ENCODE results near the gene ROPN1L. TPM values are rescaled to one million over a fixed set of nuclear protein-coding genes. Genes with fewer than 3 reads are reported as not detected.
"Not testable (repeated sequence)": the region's sequence is repeated elsewhere in the genome, so short reads cannot be mapped to it uniquely, and the experiment has no call there.

The ROPN1L gene
- total RNA-seq, 2 experiments from 2014 or later = not detected

DNA sequence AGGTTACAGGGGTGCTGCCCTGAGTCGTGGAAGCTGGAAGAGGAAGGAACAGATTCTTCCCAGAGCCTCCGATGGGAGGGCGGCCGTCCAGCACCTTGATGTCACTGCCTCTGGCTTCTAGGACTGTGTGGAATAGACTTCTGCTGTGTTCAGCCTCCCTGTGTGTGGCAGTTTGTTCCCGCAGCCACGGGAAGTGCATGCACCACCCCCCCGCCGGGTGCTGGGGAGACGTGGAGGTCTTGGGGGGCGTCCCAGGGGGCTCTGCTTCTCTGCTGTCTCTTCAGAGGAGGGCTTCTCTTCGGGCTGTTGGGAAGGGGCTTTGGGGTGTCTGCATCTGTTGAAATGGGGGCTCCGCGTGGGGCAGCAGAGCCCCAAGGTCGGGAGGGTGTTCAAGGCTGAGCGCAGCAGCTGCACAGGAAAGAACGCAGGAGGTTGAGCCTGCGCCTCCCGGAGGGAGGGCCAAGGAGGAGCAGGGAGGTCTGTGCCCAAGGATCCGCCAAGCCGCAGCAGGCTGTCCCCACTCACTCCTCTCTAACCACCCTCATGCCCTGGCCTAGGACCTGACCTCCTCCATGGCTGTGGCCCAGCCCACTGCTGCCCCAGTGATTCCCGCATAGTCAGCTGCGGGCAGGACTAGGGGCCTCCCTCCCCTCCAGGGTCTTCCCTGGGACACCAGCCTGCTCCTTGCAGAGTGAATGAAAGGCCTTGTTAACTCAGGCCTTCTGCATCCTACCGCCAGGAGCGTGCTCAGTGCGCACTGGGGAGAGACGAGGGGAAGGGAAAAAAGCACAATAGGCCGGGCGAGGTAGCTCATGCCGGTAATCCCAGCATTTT lies 45.0 kb downstream of the ROPN1L start:
- no peaks in the 10 kb centered on the region for H3K9me3 Mint-ChIP-seq
- intact Hi-C loops (cut with micrococcal nuclease) = no loop called here
- CTCF ChIA-PET = no interaction called here

DNA sequence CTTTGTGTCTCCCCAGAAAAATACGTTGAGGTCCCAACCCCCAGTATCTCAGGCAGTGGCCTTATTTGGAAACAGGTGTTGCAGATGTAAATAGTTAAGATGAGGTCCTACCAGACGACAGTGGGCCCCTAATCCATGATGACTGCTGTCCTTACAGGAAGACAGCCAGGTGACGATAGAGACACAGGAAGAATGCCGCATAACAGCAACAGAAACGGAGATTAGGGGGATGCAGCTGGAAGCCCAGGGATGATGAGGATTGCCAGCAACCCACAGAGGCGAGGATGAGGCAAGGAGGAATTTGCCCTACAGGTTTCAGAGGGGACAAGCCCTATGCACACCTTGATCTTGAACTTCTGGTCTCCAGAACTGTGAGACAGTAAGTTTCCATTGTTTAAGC lies 46.5 kb downstream of the ROPN1L start:
- Mint-ChIP-seq H3K36me3 (no peaks in the 10 kb centered on the region), H3K4me1 (ENCODE audit: low read depth) (peaks cover 16% of the 10 kb centered on the region), H3K27ac (no peak overlapping the region), H3K4me3 (no peak overlapping the region), H3K9me3 (no peaks in the 10 kb centered on the region), H3K27me3 (no peaks in the 10 kb centered on the region)
- intact Hi-C loops (cut with micrococcal nuclease) = no loop called here
- ChIA-PET CTCF (no interaction called here), POLR2A (no interaction called here)
- DNase-seq = no peak

More for the DNA sequence above, 45.0 kb downstream of the ROPN1L start:
- no peak overlapping the region for H3K4me3 Mint-ChIP-seq
- no peak overlapping the region for H3K27ac Mint-ChIP-seq
- DNase-seq = no peak
- no peaks in the 10 kb centered on the region for H3K36me3 Mint-ChIP-seq
- H3K4me1 Mint-ChIP-seq (ENCODE audit: low read depth) = peaks cover 16% of the 10 kb centered on the region
- POLR2A ChIA-PET = interaction anchor here (0.6 kb wide), 1 partner anchor 47 kb away, joined by 3 read pairs; no protein-coding TSS in a partner anchor
- no peaks in the 10 kb centered on the region for H3K27me3 Mint-ChIP-seq

DNA sequence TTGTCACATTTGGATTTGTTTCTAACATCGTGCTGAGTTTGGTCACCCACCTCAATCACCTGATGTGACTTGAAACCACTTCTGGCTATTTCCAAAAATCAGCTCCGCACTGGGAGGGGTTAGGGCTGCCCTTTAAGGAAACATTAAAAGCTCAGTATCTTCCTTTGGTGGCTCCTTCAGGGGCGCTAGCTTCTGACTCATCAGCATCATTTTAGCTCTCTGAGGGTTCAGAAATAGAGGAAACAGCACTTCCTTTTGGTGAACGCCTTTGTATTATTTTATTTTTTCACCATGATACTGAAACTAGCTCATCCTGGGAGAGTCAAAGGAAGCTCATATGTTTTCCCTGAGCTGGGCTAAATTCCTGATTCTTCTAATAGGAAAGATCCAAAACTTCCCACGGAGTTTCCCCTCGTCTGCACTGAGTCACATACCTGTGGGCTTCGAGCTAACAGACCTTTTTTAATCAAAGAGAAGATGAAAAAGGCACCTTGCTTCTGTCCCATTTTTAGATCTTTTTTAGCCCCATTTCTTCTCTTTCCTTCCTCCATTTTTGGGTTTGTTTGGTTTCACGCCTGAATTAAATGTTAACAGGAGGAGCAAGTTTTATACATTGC lies 48.2 kb downstream of the ROPN1L start:
- CTCF ChIA-PET = interaction anchor here (1.2 to 2.0 kb wide), 2 partner anchors 36 to 138 kb away, joined by 8 to 10 read pairs; no protein-coding TSS in a partner anchor
- peaks cover 11% of the 10 kb centered on the region for H3K9me3 Mint-ChIP-seq
- no peaks in the 10 kb centered on the region for H3K27me3 Mint-ChIP-seq
- intact Hi-C loops (cut with micrococcal nuclease) = no loop called here
- H3K4me3 Mint-ChIP-seq = no peak overlapping the region
- peaks cover 2% of the 10 kb centered on the region for H3K36me3 Mint-ChIP-seq
- DNase-seq = peak; percentile 19
- H3K4me1 Mint-ChIP-seq (ENCODE audit: low read depth) = peaks cover 16% of the 10 kb centered on the region
- POLR2A ChIA-PET = interaction anchor here (1.0 kb wide), 1 partner anchor 27 kb away, joined by 4 read pairs; no protein-coding TSS in a partner anchor
- H3K27ac Mint-ChIP-seq = no peak overlapping the region

DNA sequence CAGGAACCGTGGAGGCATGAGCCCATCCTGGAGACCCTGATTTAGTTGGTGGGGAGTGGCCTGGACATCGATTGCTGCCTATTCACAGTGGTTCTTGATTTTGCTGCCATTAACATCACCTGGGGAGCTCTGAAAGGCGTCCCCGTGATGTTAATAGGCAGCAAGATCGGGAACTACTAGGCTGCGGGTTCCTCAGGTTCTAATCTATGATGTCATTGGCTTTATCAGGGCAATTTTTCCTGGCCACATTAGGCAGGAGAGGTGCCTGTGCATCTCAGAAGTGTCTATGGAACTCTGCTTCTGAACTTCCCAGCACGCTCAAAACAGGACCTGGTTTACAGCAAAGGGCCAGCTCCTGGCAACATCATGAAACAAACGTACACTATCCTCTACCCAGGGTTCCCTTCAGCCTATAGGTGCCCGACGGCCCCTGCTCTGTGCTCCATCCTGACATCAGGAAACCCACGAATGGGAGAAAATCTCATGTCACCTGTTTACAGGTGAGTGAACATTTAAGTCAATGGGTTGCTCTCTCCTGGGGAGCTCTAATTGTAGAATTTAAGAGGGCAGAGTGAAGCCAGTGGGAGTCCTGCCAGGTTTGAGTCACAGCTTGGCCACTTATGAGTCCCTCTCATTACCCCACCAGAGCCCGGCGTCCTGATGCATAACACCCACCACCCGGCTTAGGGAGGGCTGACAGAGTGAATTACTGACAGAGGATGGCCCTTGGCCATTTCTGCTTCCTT lies 49.4 kb downstream of the ROPN1L start:
- intact Hi-C loops (cut with micrococcal nuclease) = no loop called here
- ChIA-PET CTCF (no interaction called here), POLR2A (no interaction called here)
- Mint-ChIP-seq H3K4me1 (ENCODE audit: low read depth) (peaks cover 16% of the 10 kb centered on the region), H3K36me3 (peaks cover 2% of the 10 kb centered on the region), H3K4me3 (no peak overlapping the region), H3K9me3 (peaks cover 14% of the 10 kb centered on the region), H3K27me3 (no peaks in the 10 kb centered on the region), H3K27ac (no peak overlapping the region)
- DNase-seq = no peak

DNA sequence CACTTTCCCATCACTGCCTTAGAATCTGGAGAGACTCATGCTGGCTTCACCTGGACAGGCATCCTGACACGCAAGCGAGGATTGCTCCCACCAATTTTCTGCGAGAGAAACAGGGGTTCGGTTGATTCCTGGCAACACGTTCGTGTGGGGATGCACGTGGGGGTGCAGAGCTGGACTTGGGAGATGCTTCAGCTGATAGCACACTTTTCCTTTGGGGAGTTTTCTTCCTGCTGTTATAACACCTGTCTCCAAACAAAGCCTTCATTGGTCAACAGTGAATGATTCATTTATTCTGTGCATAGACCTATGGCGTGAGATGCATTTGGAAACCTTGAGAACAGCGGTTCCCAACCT lies 50.0 kb downstream of the ROPN1L start:
- H3K36me3 Mint-ChIP-seq = peaks cover 2% of the 10 kb centered on the region
- DNase-seq = no peak
- POLR2A ChIA-PET = no interaction called here
- CTCF ChIA-PET = no interaction called here
- H3K27me3 Mint-ChIP-seq = no peaks in the 10 kb centered on the region
- H3K4me3 Mint-ChIP-seq = no peak overlapping the region
- intact Hi-C loops (cut with micrococcal nuclease) = no loop called here
- H3K9me3 Mint-ChIP-seq = peaks cover 14% of the 10 kb centered on the region
- H3K27ac Mint-ChIP-seq = no peak overlapping the region
- peaks cover 16% of the 10 kb centered on the region for H3K4me1 Mint-ChIP-seq (ENCODE audit: low read depth)

DNA sequence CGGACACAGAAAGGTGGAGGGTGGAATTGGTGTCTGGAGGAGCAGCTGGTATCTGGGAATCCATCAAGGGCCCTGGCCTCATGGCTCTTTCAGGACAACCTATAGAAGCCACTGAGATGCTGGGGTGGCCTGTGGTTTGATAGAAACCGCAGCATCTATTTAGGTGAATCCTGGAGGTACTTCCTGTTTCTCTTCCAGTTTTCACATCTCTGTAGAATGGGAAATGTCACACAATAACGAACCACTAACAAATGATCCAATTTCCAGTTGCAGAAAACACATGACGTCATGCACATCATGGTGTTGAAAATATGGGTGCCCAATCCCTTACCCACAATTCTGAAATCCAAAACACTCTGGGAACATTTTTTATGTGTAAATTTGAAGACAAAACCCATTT lies 52.2 kb downstream of the ROPN1L start:
- no peak for DNase-seq
- CTCF ChIA-PET = no interaction called here
- Mint-ChIP-seq H3K36me3 (peaks cover 2% of the 10 kb centered on the region), H3K4me3 (no peak overlapping the region), H3K27me3 (no peaks in the 10 kb centered on the region), H3K9me3 (peaks cover 14% of the 10 kb centered on the region), H3K4me1 (ENCODE audit: low read depth) (peaks cover 13% of the 10 kb centered on the region), H3K27ac (no peak overlapping the region)
- POLR2A ChIA-PET = no interaction called here
- intact Hi-C loops (cut with micrococcal nuclease) = no loop called here

DNA sequence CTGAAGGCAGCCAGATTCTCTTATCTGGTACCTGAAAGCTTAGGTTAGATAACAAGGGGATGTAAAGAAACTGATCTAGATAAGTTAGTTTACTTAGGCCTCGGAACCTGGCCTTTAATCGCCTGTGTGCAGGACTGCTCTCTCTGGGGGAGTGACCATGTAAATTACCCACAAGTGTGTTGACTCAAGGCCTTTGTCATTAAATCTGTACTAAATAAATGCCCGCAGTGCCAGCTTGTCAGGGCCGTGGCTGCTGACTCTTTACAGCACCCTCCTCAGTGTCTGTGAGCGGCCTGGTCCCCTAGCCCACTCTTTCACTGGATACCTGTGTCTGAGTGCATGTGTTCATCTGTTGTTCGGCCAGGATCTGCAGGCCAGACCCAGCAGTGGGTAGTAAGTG lies 52.8 kb downstream of the ROPN1L start:
- H3K9me3 Mint-ChIP-seq = peaks cover 14% of the 10 kb centered on the region
- H3K36me3 Mint-ChIP-seq; H3K27ac Mint-ChIP-seq; DNase-seq; intact Hi-C loops (cut with micrococcal nuclease); H3K27me3 Mint-ChIP-seq; CTCF ChIA-PET; POLR2A ChIA-PET; H3K4me3 Mint-ChIP-seq: not testable (repeated sequence)
- H3K4me1 Mint-ChIP-seq (ENCODE audit: low read depth) = peaks cover 10% of the 10 kb centered on the region

DNA sequence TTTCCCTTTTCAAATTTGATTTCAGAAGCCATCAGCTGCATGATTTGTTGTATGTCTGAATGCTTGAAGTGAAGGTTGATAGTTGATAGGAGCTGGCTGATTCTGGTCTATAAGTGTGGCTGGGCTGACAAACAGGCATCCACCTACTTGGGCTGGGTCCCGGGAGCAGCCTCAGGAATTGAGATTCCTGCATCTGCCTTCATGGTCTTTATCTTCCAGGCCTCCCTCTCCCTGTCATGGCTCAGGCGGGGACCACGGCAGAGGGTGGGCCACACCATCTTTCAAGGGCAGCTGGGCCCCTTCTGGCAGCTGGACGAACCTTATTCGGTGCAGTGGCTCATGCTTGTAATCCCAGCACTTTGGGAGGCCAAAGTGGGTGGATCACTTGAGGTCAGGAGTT lies 55.9 kb downstream of the ROPN1L start:
- H3K9me3 Mint-ChIP-seq = peaks cover 14% of the 10 kb centered on the region
- CTCF ChIA-PET = no interaction called here
- no peak for DNase-seq
- intact Hi-C loops (cut with micrococcal nuclease) = no loop called here
- no peaks in the 10 kb centered on the region for H3K27me3 Mint-ChIP-seq
- H3K4me1 Mint-ChIP-seq (ENCODE audit: low read depth) = no peaks in the 10 kb centered on the region
- peaks cover 2% of the 10 kb centered on the region for H3K36me3 Mint-ChIP-seq
- no peak overlapping the region for H3K27ac Mint-ChIP-seq
- no peak overlapping the region for H3K4me3 Mint-ChIP-seq
- POLR2A ChIA-PET = no interaction called here

DNA sequence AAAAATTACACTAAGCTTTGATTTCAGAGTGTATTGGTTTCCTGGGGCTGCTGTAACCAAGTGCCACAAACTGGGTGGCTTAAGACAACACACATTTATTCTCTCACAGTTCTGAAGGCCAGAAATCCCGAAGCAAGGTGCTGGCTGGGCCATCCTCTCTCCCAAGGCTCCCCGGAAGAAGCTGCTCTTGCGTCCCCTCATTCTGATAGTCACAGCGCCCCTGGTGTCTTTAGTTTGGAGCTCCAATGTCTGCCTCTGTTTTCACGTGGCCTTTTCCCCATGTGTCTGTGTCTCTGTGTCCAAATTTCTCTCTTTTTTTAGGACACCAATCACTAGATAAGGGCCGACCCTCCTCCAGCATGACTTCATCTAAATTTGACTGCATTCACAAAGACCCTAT lies 56.7 kb downstream of the ROPN1L start:
- Mint-ChIP-seq H3K4me3 (no peak overlapping the region), H3K36me3 (peaks cover 2% of the 10 kb centered on the region), H3K4me1 (ENCODE audit: low read depth) (no peaks in the 10 kb centered on the region), H3K9me3 (peaks cover 14% of the 10 kb centered on the region), H3K27me3 (no peaks in the 10 kb centered on the region), H3K27ac (no peak overlapping the region)
- CTCF ChIA-PET = no interaction called here
- POLR2A ChIA-PET = no interaction called here
- no peak for DNase-seq
- intact Hi-C loops (cut with micrococcal nuclease) = no loop called here

DNA sequence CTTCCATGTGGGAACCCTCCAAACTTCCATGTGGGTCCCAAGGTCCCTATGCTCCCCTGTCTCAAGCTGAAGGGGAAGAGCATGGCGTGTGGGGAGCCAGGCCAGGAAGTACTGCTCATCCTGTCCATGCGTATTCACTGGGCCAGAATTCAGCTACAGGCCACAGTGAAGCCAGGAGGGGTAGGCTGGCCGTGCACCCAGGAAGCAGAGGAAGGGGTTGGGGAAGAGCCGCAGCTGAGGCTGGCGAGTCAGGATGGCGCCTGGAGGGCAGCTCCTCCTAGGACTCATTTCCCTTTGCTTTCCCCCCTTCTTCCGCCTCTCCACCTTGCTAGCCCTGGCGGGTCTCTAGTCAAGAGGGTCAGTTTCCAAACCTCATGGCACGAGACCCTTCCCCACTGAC lies 57.4 kb downstream of the ROPN1L start:
- H3K27me3 Mint-ChIP-seq = no peaks in the 10 kb centered on the region
- ChIA-PET POLR2A (no interaction called here), CTCF (no interaction called here)
- peaks cover 11% of the 10 kb centered on the region for H3K9me3 Mint-ChIP-seq
- no peak for DNase-seq
- H3K27ac Mint-ChIP-seq = no peak overlapping the region
- H3K4me3 Mint-ChIP-seq = no peak overlapping the region
- intact Hi-C loops (cut with micrococcal nuclease) = no loop called here
- H3K4me1 Mint-ChIP-seq (ENCODE audit: low read depth) = no peaks in the 10 kb centered on the region
- peaks cover 2% of the 10 kb centered on the region for H3K36me3 Mint-ChIP-seq

DNA sequence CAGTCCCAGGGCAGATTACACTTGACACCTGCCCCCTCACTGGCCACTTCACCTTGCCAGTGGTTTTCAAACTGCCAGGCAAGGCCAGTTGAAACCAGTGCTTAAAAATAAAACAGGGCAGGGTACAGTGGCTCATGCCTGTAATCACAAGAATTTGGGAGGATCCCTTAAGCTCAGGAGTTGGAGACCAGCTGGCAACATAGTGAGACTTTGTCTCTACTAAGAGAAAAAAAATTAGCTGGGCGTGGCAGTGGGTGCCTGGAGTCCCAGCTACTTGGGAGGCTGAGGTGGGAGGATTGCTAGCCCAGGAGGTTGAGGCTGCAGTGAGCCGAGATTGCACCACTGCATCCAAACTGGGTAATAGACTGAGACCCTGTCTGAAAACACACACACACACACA lies 58.1 kb downstream of the ROPN1L start:
- H3K36me3 Mint-ChIP-seq = no peaks in the 10 kb centered on the region
- ChIA-PET POLR2A (no interaction called here), CTCF (no interaction called here)
- H3K9me3 Mint-ChIP-seq = peaks cover 4% of the 10 kb centered on the region
- no peak overlapping the region for H3K4me3 Mint-ChIP-seq
- no peaks in the 10 kb centered on the region for H3K4me1 Mint-ChIP-seq (ENCODE audit: low read depth)
- intact Hi-C loops (cut with micrococcal nuclease) = no loop called here
- DNase-seq = no peak
- H3K27ac Mint-ChIP-seq = no peak overlapping the region
- no peaks in the 10 kb centered on the region for H3K27me3 Mint-ChIP-seq

DNA sequence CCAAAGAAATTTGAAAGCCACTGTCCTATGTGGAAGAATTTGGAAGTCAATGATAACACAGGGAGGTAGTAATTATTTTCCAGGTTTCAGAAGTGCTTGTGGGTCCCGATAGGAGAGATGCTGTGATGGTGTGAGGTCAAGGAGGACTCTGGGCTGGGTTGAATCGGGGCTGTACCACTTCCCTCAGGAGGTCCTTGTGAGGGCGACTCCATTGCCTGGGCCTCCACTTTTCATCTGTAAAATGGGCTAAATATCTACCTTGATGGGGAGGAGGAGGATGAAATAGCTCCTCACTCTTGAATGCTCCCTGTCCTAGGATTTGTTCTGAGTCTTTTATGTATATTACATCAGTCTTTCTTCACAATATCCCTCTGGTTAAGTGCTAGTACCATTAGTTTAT lies 59.0 kb downstream of the ROPN1L start:
- DNase-seq = no peak
- Mint-ChIP-seq H3K36me3 (no peaks in the 10 kb centered on the region), H3K4me3 (no peak overlapping the region), H3K4me1 (ENCODE audit: low read depth) (no peaks in the 10 kb centered on the region), H3K9me3 (no peaks in the 10 kb centered on the region), H3K27ac (no peak overlapping the region), H3K27me3 (no peaks in the 10 kb centered on the region)
- ChIA-PET POLR2A (no interaction called here), CTCF (no interaction called here)
- intact Hi-C loops (cut with micrococcal nuclease) = no loop called here

Data from activated CD4-positive, alpha-beta memory T cell treated with anti-CD3 and anti-CD28 coated beads for 36 hours (primary cell).